HEK293 (cell line): ENCODE measurements around the gene PRXL2B.
"Not testable (repeated sequence)": the region's sequence is repeated elsewhere in the genome, so short reads cannot be mapped to it uniquely, and the experiment has no call there.

Experiments
- CTCF ChIA-PET: fragments of 350-600 bp; formaldehyde crosslinking; extraction: SDS; loops from one replicate; lab custom pipeline; 2021; ENCODE audit warnings: antibody characterized with exemption; lab: Yijun Ruan, JAX
- POLR2A ChIA-PET: fragments of 300-600 bp; formaldehyde crosslinking; extraction: SDS; loops from one replicate; lab custom pipeline; 2020; ENCODE audit warnings: antibody characterized with exemption, inconsistent platforms; lab: Yijun Ruan, JAX
- H3K27ac ChIP-seq: fragments of 200-500 bp; sonication (Bioruptor generic); 2 replicates; pipeline ENCODE4 v1.5.1; 2014; ENCODE audit warnings: low read depth, low read length, control low read depth, inconsistent platforms; ENCODE audit errors: extremely low read depth
- H3K36me3 ChIP-seq, 2 experiments: fragments of 200-500 bp in 1 of 2; sonication (Bioruptor generic) in 1 of 2; 1 replicate in 1 of 2; 2 replicates in 1 of 2; pipeline ENCODE4 v1.5.1; 2014 to 2017; ENCODE audit warnings: inconsistent platforms in 2 of 2, low read length in 2 of 2; ENCODE audit not compliant: control insufficient read depth in 2 of 2, insufficient read depth in 1 of 2
- H3K4me1 ChIP-seq: fragments of 200-500 bp; sonication (Bioruptor generic); 2 replicates; pipeline ENCODE4 v1.5.1; 2014; ENCODE audit warnings: mild to moderate bottlenecking, low read length, inconsistent platforms; ENCODE audit not compliant: control insufficient read depth, insufficient read depth
- H3K4me3 ChIP-seq: 2 replicates; pipeline ENCODE4 v1.5.1; 2011; ENCODE audit warnings: low read depth, mild to moderate bottlenecking, control low read depth, low read length, moderate library complexity
- H3K9me3 ChIP-seq: fragments of 200-500 bp; sonication (Bioruptor generic); 2 replicates; pipeline ENCODE4 v1.5.1; 2014; ENCODE audit warnings: low read depth, low read length, inconsistent platforms; ENCODE audit not compliant: control insufficient read depth, insufficient read depth
- KLF16 ChIP-seq: fragments of 450-650 bp; formaldehyde crosslinking; IDR thresholded peaks from 2 replicates; pipeline ENCODE4 v1.5.1; 2017; ENCODE audit warnings: missing biosample characterization, missing genetic modification characterization
- KLF8 ChIP-seq: fragments of 450-650 bp; formaldehyde crosslinking; IDR thresholded peaks from 2 replicates; pipeline ENCODE4 v1.5.1; 2016; ENCODE audit warnings: missing biosample characterization, missing genetic modification characterization
- REPIN1 ChIP-seq: fragments of 450-650 bp; formaldehyde crosslinking; IDR thresholded peaks from 2 replicates; pipeline ENCODE4 v1.5.1; 2017; ENCODE audit warnings: missing biosample characterization, missing genetic modification characterization, low read depth
- ZBTB48 ChIP-seq: fragments of 450-650 bp; formaldehyde crosslinking; IDR thresholded peaks from 2 replicates; pipeline ENCODE4 v1.5.1; 2016; ENCODE audit warnings: missing biosample characterization, missing genetic modification characterization
- ZBTB7A ChIP-seq: fragments of 450-650 bp; formaldehyde crosslinking; IDR thresholded peaks from 2 replicates; pipeline ENCODE4 v1.5.1; 2016; ENCODE audit warnings: low read depth, missing biosample characterization, missing genetic modification characterization
- ZFP41 ChIP-seq: fragments of 450-650 bp; formaldehyde crosslinking; IDR thresholded peaks from 2 replicates; pipeline ENCODE4 v1.5.1; 2016; ENCODE audit warnings: missing biosample characterization, missing genetic modification characterization, borderline replicate concordance
- ZNF10 ChIP-seq: fragments of 450-650 bp; formaldehyde crosslinking; IDR thresholded peaks from 2 replicates; pipeline ENCODE4 v1.5.1; 2017; ENCODE audit warnings: missing biosample characterization, missing genetic modification characterization
- ZNF114 ChIP-seq: fragments of 450-650 bp; formaldehyde crosslinking; IDR thresholded peaks from 2 replicates; pipeline ENCODE4 v1.5.0; 2017; ENCODE audit warnings: missing biosample characterization, missing genetic modification characterization
- ZNF175 ChIP-seq: fragments of 450-650 bp; formaldehyde crosslinking; IDR thresholded peaks from 2 replicates; pipeline ENCODE4 v1.5.1; 2016; ENCODE audit warnings: missing biosample characterization, missing genetic modification characterization
- ZNF335 ChIP-seq: fragments of 450-650 bp; formaldehyde crosslinking; conservative IDR thresholded peaks from 2 replicates; pipeline ENCODE4 v1.5.1; 2016; ENCODE audit warnings: missing biosample characterization, missing genetic modification characterization
- ZNF501 ChIP-seq: fragments of 450-650 bp; formaldehyde crosslinking; IDR thresholded peaks from 2 replicates; pipeline ENCODE4 v1.5.1; 2016; ENCODE audit warnings: missing biosample characterization, missing genetic modification characterization
- ZNF544 ChIP-seq: fragments of 450-650 bp; formaldehyde crosslinking; IDR thresholded peaks from 2 replicates; pipeline ENCODE4 v1.5.0; 2017; ENCODE audit warnings: missing biosample characterization, missing genetic modification characterization
- ZNF654 ChIP-seq: fragments of 450-650 bp; formaldehyde crosslinking; IDR thresholded peaks from 2 replicates; pipeline ENCODE4 v1.5.1; 2016; ENCODE audit warnings: low read depth, missing biosample characterization, missing genetic modification characterization
- ZNF747 ChIP-seq: fragments of 450-650 bp; formaldehyde crosslinking; IDR thresholded peaks from 2 replicates; pipeline ENCODE4 v1.5.1; 2016; ENCODE audit warnings: missing biosample characterization, missing genetic modification characterization
- ZNF791 ChIP-seq: fragments of 450-650 bp; formaldehyde crosslinking; IDR thresholded peaks from 2 replicates; pipeline ENCODE4 v1.5.1; 2016; ENCODE audit warnings: missing biosample characterization, missing genetic modification characterization
- TF ChIP-seq, protein P1 (sequence below): fragments of 450-650 bp; formaldehyde crosslinking; IDR thresholded peaks from 2 replicates; pipeline ENCODE4 v1.5.1; 2016; ENCODE audit warnings: missing biosample characterization, missing genetic modification characterization
- TF ChIP-seq, protein P2 (sequence below): fragments of 450-650 bp; formaldehyde crosslinking; IDR thresholded peaks from 2 replicates; pipeline ENCODE4 v1.5.1; 2016; ENCODE audit warnings: missing biosample characterization, missing genetic modification characterization
- TF ChIP-seq, protein P3 (sequence below): fragments of 450-650 bp; formaldehyde crosslinking; IDR thresholded peaks from 2 replicates; pipeline ENCODE4 v1.5.1; 2016; ENCODE audit warnings: missing biosample characterization, missing genetic modification characterization

The PRXL2B gene

DNA sequence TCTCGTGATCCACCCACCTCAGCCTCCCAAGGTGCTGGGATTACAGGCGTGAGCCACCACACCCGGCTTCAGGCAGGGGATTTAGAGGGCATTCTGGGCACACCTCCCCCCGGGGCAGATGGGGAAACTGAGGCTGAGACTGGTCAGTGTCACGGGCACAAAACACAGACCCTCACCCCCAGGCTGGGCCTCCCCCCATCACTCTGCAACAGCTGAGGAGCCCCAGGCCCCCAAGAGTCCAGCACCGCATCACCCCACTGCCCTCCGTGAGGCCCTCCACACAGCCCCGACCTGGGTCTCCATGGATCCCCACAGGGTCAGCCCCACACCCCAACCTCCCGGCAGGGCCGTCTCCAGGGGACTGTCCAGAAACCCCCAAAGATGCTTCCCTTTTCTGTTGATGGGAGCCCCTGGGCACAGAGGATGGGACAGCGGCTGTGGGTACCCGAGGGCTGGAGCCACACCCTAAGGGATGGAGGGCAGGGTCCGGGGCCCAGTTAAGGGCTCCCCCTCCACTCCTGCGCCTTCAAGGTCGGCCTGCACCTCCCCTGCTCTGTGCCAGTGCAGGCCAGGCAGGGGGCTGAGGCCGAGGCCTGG, 19.4 kb upstream of the PRXL2B start:
- ChIA-PET CTCF (no interaction called here), POLR2A (no interaction called here)

DNA sequence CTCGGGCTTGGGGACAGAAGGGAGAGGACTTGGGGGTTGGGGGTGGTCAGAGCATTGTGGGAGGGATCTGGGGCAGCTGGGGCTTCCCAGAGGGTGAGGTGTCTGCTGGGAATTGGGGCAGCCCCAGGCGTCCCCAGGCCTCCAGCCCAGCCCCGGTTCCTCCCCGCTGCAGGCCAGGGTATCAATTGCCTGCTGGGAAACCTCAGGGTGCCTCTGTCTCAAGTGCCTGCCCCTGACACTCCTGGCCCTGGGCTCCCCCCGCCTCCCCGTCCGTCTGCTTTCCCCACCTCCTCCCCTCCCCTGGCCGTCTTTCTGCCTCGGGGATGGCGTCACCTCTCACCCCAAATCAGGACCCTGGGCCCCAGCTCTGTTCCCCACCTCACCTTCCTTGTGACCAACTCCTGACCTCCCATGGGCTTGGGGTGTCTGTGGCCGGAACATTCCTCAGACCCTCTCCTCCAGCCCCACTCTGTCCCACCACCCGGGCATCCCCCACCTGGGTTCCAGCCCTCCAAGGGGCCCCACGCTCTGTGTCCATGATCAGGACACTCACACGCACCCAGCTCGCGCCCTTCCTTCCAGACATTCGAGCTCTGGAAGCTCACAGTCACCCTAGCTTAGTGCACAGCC, 18.3 kb upstream of the PRXL2B start:
- POLR2A ChIA-PET, CTCF ChIA-PET, H3K9me3 ChIP-seq, H3K27ac ChIP-seq, H3K4me1 ChIP-seq, H3K4me3 ChIP-seq, H3K36me3 ChIP-seq: not testable (repeated sequence)

More for the DNA sequence above, 19.4 kb upstream of the PRXL2B start:
- Histone ChIP-seq H3K9me3 (no peaks in the 10 kb centered on the region), H3K27ac (no peak overlapping the region), H3K4me3 (no peak overlapping the region), H3K4me1 (no peaks in the 10 kb centered on the region), H3K36me3 (no peaks in the 10 kb centered on the region)
- TF ChIP-seq ZNF10 (tag by site-specific recombination) (no peak), ZBTB48 (tag by site-specific recombination) (no peak), ZNF501 (tag by site-specific recombination) (no peak), ZNF654 (tag by site-specific recombination) (no peak), ZNF791 (tag by site-specific recombination) (no peak), KLF16 (tag by site-specific recombination) (no peak), KLF8 (tag by site-specific recombination) (no peak), ZBTB7A (tag by site-specific recombination) (no peak), REPIN1 (tag by site-specific recombination) (no peak), ZNF114 (no peak), ZNF747 (no peak), ZNF544 (tag by site-specific recombination) (no peak)
- TF ChIP-seq, protein P1, sequence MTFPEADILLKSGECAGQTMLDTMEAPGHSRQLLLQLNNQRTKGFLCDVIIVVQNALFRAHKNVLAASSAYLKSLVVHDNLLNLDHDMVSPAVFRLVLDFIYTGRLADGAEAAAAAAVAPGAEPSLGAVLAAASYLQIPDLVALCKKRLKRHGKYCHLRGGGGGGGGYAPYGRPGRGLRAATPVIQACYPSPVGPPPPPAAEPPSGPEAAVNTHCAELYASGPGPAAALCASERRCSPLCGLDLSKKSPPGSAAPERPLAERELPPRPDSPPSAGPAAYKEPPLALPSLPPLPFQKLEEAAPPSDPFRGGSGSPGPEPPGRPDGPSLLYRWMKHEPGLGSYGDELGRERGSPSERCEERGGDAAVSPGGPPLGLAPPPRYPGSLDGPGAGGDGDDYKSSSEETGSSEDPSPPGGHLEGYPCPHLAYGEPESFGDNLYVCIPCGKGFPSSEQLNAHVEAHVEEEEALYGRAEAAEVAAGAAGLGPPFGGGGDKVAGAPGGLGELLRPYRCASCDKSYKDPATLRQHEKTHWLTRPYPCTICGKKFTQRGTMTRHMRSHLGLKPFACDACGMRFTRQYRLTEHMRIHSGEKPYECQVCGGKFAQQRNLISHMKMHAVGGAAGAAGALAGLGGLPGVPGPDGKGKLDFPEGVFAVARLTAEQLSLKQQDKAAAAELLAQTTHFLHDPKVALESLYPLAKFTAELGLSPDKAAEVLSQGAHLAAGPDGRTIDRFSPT (tag by site-specific recombination), result no peak
- TF ChIP-seq, protein P2, sequence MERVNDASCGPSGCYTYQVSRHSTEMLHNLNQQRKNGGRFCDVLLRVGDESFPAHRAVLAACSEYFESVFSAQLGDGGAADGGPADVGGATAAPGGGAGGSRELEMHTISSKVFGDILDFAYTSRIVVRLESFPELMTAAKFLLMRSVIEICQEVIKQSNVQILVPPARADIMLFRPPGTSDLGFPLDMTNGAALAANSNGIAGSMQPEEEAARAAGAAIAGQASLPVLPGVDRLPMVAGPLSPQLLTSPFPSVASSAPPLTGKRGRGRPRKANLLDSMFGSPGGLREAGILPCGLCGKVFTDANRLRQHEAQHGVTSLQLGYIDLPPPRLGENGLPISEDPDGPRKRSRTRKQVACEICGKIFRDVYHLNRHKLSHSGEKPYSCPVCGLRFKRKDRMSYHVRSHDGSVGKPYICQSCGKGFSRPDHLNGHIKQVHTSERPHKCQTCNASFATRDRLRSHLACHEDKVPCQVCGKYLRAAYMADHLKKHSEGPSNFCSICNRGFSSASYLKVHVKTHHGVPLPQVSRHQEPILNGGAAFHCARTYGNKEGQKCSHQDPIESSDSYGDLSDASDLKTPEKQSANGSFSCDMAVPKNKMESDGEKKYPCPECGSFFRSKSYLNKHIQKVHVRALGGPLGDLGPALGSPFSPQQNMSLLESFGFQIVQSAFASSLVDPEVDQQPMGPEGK (tag by site-specific recombination), result no peak
- TF ChIP-seq, protein P3, sequence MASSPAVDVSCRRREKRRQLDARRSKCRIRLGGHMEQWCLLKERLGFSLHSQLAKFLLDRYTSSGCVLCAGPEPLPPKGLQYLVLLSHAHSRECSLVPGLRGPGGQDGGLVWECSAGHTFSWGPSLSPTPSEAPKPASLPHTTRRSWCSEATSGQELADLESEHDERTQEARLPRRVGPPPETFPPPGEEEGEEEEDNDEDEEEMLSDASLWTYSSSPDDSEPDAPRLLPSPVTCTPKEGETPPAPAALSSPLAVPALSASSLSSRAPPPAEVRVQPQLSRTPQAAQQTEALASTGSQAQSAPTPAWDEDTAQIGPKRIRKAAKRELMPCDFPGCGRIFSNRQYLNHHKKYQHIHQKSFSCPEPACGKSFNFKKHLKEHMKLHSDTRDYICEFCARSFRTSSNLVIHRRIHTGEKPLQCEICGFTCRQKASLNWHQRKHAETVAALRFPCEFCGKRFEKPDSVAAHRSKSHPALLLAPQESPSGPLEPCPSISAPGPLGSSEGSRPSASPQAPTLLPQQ (tag by site-specific recombination), result no peak

DNA sequence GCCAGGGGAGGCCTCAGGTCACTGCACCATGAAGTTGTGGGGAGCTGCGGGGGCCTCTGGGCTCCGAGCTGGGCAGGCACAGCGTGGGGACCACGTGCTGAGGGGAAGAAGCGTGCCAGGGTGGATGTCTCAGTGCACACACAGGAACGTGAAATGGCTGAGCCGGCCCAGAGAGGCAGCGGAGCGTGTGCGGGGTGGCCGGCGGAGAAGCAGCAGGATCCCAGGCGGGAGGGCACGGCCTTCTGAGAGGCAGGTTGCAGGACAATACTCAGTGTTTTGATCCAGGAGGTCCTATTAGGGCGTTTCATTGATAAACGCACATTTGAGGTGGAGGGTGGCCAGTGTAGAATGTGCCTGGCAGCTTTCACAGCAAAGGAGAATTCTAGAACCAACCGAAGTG, 17.5 kb upstream of the PRXL2B start:
- ChIA-PET CTCF (no interaction called here), POLR2A (no interaction called here)
- Histone ChIP-seq H3K27ac (no peak overlapping the region), H3K36me3 (no peaks in the 10 kb centered on the region), H3K4me1 (no peaks in the 10 kb centered on the region), H3K9me3 (no peaks in the 10 kb centered on the region), H3K4me3 (no peak overlapping the region)
- no peak for TF ChIP-seq ZNF335 (tag by site-specific recombination)
- TF ChIP-seq ZFP41 (tag by site-specific recombination), result no peak
- TF ChIP-seq ZNF175 (tag by site-specific recombination), result no peak

DNA sequence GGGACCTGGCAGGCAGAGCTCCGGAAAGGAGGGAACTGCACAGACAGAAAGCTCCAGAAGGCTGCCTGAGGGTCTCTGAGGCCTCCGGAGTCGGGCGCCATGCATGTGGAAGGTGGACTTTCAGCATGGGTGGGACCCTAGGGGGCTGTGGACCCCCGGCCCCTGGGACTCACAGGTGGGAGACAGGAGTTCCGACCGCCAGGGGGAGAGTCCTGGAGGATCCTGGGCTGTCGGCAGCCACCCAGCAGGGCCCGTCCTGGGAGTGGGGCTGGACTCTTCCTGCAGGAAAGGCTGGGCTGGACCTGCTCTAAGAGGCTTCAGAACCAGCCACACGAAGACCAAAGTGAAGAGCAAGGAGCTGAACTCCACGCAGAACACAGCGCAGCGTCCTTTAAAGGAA, 16.9 kb upstream of the PRXL2B start:
- POLR2A ChIA-PET, H3K4me3 ChIP-seq, H3K36me3 ChIP-seq, H3K4me1 ChIP-seq, CTCF ChIA-PET, H3K9me3 ChIP-seq, H3K27ac ChIP-seq: not testable (repeated sequence)
